Measurements from ENCODE around the gene VAMP2.
A peak's percentile ranks its signal among the peaks of the same experiment; 100 is the strongest.

Gene VAMP2

GRCh38 chr17:8155231-8155995, 7.3 kb downstream of the VAMP2 start:
- DNase-seq = no peak

GRCh38 chr17:8154608-8155155, 8.1 kb downstream of the VAMP2 start:
- DNase-seq = no peak

GRCh38 chr17:8153957-8154607, 8.7 kb downstream of the VAMP2 start:
- peak; percentile 89 to 97 for DNase-seq

GRCh38 chr17:8153525-8153956, 9.2 kb downstream of the VAMP2 start:
- DNase-seq = no peak

- DNase-seq = no peak
Observed at GRCh38 chr17:8153031-8153451, 9.7 kb downstream of the VAMP2 start.

GRCh38 chr17:8152112-8152775, 10.5 kb downstream of the VAMP2 start, which contains the start of gene PER1:
Gene PER1, minus strand, starts transcription at chr17:8152404. Its CDS starts 1,698 bp downstream, at chr17:8150706.
- peak in 1 of 2 experiments; percentile 21 for DNase-seq

GRCh38 chr17:8151641-8152111, 11.1 kb downstream of the VAMP2 start:
- DNase-seq = no peak

GRCh38 chr17:8151120-8151640, 11.6 kb downstream of the VAMP2 start:
- DNase-seq = no peak

GRCh38 chr17:8150194-8151119, 12.3 kb downstream of the VAMP2 start:
- DNase-seq = no peak

- no peak for DNase-seq
Observed at GRCh38 chr17:8149419-8150193, 13.1 kb downstream of the VAMP2 start.

- DNase-seq = no peak
Observed at GRCh38 chr17:8148560-8148959, 14.2 kb downstream of the VAMP2 start.

- DNase-seq = no peak
Observed at GRCh38 chr17:8147805-8148404, 14.8 kb downstream of the VAMP2 start.

GRCh38 chr17:8147141-8147804, 15.5 kb downstream of the VAMP2 start:
- no peak for DNase-seq

GRCh38 chr17:8146381-8147140, 16.2 kb downstream of the VAMP2 start:
- DNase-seq = no peak

- DNase-seq = no peak
Observed at GRCh38 chr17:8145811-8146210, 16.9 kb downstream of the VAMP2 start.

GRCh38 chr17:8144401-8145231, 18.1 kb downstream of the VAMP2 start:
- no peak for DNase-seq

GRCh38 chr17:8143581-8144400, 19.0 kb downstream of the VAMP2 start:
- DNase-seq = no peak
